GM18861 (cell line): Measurements from ENCODE around the gene FAM124B.
"Not testable (repeated sequence)": the region's sequence is repeated elsewhere in the genome, so short reads cannot be mapped to it uniquely, and the experiment has no call there.

Experiments
- ATAC-seq: cut with Tn5 transposase; IDR thresholded peaks from one replicate; pipeline ENCODE4 v1.9.1; 2021; ENCODE audit not compliant: unreplicated experiment

FAM124B gene

GRCh38 chr2:224416656-224417360 is 14.9 kb upstream of the FAM124B start:
- ATAC-seq, result no peak

- no peak for ATAC-seq
Observed at GRCh38 chr2:224413381-224413780, 11.5 kb upstream of the FAM124B start.

DNA sequence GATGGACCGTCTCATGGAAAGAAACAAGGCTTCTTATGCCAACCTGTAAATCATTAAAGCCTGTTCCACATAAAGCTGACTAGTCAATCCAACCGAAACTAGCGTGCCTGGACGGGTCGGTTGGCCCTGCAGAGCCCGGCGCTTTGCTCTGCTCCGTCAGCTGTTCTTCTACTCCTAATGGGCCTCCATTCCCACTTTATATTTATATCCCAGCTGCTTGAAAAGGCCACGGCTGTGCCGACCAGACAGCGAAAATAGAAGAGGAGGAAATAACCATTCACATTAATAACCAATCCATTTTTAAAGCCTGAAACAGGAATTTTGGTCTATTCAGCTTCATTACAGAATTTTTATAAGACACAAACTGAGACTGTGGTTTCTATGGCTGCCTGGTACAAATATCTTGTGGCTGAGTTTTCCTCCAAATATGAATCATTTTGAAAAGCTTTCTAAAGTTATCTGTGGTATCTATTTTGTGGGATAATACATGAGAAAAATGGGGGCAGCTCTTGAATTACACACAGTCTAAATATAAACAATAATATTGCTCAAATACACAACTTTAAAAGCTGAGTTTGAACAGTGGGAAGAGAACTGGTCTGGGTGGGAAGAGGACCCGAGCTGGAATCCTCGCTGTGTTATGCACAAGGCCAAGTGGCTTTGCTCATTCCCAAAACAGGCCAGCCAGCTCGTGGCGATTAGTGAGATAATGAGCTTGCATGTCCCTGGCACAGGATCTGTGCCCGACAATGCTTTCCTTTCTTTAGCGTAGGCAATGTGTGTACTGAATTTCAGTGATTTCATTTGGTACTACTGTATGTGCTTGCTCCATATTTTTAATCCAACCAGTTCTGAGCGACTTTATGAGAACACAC is 10.5 kb upstream of the FAM124B start:
- no peak for ATAC-seq

DNA sequence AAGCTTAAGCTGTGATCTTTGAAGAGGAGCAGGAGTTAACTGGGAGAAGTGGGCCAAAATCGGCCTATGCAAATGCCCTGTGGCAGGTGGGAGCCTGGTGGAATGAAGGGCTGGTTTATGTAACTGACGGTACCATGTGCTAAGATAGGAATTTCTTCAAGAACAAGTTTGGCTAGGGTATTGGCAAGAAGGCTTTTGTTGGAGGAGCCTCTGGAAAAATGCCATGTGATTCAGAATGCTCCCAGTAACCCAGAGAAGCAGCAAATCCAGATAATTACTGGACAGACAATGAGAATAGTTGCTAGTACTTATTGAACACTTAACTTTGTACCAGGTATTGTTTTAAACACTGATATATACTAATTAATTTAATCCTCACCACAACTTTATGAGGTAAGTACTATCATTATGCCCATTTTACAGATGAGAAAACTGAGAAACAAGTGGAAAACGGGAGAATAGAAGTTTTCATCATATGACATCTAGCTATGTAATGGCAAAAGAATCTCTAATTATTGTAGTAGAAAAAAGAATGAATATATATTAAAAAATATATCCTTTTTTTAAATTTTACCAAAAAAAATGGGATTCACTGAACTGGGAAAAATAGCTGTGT is 9.1 kb upstream of the FAM124B start:
- ATAC-seq, result no peak

DNA sequence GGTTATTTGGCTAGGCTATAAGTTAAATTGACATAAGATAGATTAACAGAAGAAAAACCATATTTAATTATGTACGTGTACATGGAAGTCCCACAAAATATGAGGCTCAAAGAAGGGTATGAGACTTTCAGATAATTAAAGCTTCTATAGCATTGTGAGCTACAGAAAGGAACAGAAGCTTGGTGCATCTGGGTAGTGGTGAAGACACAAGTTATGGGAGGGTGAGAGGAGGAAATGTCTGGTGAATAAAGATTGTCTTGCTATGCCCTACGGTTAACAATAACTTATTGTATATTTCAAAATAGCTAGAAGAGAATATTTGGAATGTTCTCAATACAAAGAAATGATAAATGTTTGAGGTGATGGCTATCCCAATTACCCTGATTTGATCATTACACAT is 6.8 kb upstream of the FAM124B start:
- ATAC-seq, result no peak

DNA sequence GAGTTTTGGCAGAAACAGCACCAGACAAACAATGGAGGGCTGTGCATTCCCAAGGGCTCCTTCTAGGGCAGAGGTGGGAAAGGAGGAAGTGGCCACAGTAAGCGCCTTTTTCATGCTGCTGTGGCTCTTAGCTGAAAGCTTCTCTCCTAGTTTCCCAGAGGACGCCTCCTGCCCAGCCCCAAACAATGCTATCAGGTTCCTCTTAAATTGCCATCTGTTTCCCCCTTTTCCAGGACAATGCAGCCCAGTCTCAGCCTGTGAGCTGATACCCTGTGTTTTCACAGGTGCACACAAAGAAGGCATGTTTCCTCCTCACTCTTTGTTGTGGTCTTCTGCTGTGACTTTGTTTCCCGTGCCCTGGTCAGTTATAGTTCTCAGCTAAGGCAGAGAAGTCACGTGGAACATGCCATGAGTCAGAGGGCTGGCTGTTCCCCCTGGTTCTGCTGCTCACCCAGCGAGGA is 5.4 kb upstream of the FAM124B start:
- ATAC-seq, result no peak

DNA sequence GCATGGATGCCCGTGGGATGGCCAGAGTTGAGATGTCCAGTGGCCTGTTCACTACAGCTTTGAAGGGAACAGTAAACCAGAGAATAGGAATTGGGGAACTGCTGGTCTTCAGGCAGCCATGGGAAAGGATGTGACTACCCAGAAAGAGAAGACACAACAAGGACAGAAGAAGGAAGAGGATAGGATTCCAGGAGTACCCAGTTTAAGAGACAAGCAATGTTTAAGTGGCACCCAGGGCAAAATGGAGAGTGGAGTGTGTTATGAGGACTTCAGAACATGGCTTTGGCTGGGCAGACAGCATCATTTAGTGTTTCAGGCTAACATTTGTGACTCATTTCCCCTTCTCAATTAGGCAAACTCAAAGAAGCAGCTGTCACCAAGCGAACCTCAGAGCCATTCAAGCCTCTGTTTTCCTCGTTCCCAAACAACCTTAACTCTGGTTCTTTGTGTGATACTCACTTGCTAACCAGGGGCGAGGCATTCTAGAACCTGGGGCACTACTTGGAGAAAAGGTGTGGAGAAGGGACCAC is 4.0 kb upstream of the FAM124B start:
- ATAC-seq, result no peak

GRCh38 chr2:224405412-224405811 is 3.5 kb upstream of the FAM124B start:
- no peak for ATAC-seq

DNA sequence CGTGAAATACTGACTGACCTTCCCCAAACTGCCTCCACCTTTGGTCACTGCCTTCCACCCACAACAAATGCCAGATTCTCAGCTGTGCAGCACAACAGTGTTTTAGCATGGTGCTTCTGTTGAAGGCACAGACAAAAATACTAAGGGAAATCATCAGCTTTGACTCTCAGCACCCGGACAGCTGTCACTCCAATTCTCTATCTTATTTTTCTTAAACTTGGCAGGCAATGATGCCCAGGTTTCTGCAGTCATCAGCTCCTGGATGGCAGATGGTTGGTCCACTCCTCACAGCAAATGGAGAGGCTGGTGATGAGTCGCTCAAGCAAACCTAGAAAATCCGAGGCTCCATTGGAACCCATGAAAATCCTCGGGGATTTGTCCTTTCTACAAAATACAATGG is 2.9 kb upstream of the FAM124B start:
- ATAC-seq, result no peak

DNA sequence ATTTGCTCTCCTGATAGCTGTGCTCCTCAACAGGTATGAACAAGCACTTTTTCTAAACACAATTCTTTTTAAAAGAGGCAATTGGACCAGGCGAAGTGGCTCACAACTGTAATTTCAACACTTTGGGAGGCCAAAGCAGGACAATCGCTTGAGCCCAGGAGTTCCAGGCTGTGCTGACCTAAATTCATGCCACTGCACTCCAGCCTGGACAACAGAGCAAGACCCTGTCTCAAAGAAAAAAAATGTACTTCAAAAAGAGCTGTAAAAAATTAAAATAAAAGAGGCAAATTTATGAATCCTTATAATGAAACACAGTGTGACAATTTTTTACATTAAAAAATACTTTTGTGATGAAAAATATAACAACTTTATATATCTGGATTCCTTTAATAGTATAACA is 1.8 kb upstream of the FAM124B start:
- ATAC-seq, result no peak

- no peak for ATAC-seq
Observed at GRCh38 chr2:224400886-224401632, 848 bp downstream of the FAM124B start.

- ATAC-seq, result no peak
Observed at GRCh38 chr2:224400174-224400810, 1.6 kb downstream of the FAM124B start.

DNA sequence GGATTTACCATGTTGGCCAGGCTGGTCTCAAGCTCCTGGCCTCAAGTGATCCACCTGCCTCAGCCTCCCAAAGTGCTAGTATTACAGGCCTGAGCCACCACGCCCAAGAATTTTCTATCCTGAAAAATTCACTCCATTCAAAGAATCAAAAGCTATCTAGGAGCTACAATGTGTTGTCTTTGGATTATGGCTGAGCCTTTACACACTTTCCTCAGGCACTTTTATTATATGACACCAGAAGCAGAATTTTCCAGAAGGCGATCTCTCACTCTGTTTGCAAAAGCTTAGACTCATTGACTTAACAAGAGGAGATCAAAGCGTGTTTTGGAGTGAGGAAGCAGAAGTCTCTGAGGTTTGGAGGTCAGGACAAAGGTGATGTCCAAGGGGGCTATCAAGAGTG is 3.6 kb downstream of the FAM124B start:
- no peak for ATAC-seq

GRCh38 chr2:224397100-224397499 is 4.8 kb downstream of the FAM124B start:
- not testable (repeated sequence) for ATAC-seq

- ATAC-seq, result no peak
Observed at GRCh38 chr2:224395620-224396390, 6.1 kb downstream of the FAM124B start.

DNA sequence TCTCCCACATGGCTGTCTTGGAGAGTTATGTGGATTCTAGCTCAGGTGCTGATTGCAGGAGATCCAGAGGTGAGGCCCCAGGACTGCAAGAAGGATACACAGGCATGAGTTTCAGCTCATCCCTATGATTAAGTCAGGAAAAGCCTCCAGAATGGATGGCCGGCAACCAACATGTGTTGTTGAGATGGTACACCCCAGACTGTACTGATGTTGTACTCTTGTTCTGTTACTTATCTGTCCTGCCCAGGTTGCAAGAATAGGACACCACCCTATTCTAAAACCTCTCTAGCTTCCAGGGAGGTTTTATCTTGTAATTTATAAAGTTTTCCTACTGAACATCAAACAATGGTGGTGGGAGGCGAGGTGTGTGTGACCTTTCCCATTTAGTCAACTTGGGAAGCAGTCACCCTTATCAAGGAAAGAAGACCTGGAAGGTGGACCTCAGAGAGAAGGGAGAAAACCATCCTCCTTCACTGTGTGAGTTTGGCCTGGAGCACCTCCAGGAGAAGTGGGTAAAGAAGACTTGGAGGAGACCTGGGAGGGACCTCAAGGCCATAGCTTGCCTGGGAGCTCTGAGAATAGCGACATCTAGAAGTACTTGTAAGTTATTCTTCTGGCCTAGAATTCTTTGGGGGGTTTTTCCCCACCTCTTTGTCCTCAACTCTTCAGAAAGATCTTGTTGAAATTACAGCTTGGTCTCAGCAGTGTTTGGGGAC is 8.6 kb downstream of the FAM124B start:
- no peak for ATAC-seq

- no peak for ATAC-seq
Observed at GRCh38 chr2:224392545-224392944, 9.4 kb downstream of the FAM124B start.

DNA sequence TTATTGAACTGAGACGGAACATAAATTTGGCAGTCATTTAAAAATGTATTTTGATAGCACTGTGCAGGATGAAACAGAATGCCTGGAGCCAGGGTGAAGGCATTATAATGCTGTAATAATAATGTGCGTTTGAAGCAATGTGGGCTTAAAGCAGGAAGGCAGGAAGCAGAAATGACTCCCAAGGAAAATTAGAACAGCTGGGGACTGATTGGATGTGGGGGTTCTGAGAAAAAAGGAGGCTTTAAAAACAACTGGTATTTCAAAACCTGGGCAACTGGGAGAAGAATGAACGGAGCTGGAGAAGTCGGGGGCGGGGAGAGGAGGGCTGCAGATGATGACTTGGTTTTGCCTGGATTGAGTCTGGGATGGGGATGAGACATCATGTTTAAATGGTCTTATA is 12.6 kb downstream of the FAM124B start:
- ATAC-seq, result no peak

- no peak for ATAC-seq
Observed at GRCh38 chr2:224386876-224387275, 15.0 kb downstream of the FAM124B start.
